AG04450 (cell line): ENCODE measurements around the gene ADAM22. TPM values are rescaled to one million over a fixed set of nuclear protein-coding genes. Genes with fewer than 3 reads are reported as not detected.
A peak's percentile ranks its signal among the peaks of the same experiment; 100 is the strongest.

Experiments
- CTCF ChIA-PET: fragments of 300-600, 350-600 bp; formaldehyde crosslinking; extraction: SDS; loops from one replicate; lab custom pipeline; 2022; ENCODE audit warnings: antibody characterized with exemption, inconsistent platforms; lab: Charles Lee
- POLR2A ChIA-PET: fragments of 350-600 bp; formaldehyde crosslinking; extraction: SDS; loops from one replicate; lab custom pipeline; 2021; ENCODE audit warnings: antibody characterized with exemption, inconsistent platforms; lab: Yijun Ruan, JAX
- DNase-seq: peaks from one replicate; pipeline ENCODE4 v3.0.0-alpha.2; 2011; ENCODE audit warnings: low read depth, low spot score
- H3K27ac ChIP-seq: one replicate; pipeline ENCODE4 v1.5.1; 2012; ENCODE audit warnings: low read depth, low read length, control low read depth
- H3K27me3 ChIP-seq: one replicate; pipeline ENCODE4 v1.6.0; 2012; ENCODE audit warnings: low read length; ENCODE audit not compliant: control insufficient read depth, insufficient read depth
- H3K4me3 ChIP-seq: 2 replicates; pipeline ENCODE4 v1.5.1; 2011; ENCODE audit warnings: mild to moderate bottlenecking, low read depth, low read length, control low read depth
- H3K9me3 ChIP-seq: 2 replicates; pipeline ENCODE4 v1.5.1; 2012; ENCODE audit warnings: low read length; ENCODE audit not compliant: control insufficient read depth, insufficient read depth
- CTCF ChIP-seq: IDR thresholded peaks from 2 replicates; pipeline ENCODE4 v1.5.1; 2011; ENCODE audit warnings: low read depth, low read length, control low read depth, inconsistent platforms
- polyA plus RNA-seq: library from polyadenylated mRNA; depleted of rRNA; stranded (reverse); fragments of >200 nt; gene quantifications from 2 replicates; pipeline ENCODE4 v1.2.3, GENCODE V29; 2011

Gene ADAM22
- polyA plus RNA-seq, 1 experiment, result 0.33 TPM

- CTCF ChIA-PET, result interaction anchor here (0.7 to 1.9 kb wide), 9 partner anchors 9 to 606 kb away, joined by 3 to 12 read pairs (median 3); no protein-coding TSS in a partner anchor
- POLR2A ChIA-PET, result no interaction called here
Measured at GRCh38 chr7:88111140-88111743, 177.2 kb downstream of the ADAM22 start.

GRCh38 chr7:88111954-88112471 lies 178.0 kb downstream of the ADAM22 start:
- ChIA-PET POLR2A (no interaction called here), CTCF (interaction anchor here (0.7 to 1.9 kb wide), 10 partner anchors 10 to 607 kb away, joined by 3 to 12 read pairs (median 3); no protein-coding TSS in a partner anchor)
- H3K9me3 ChIP-seq, result no peaks in the 10 kb centered on the region
- DNase-seq, result no peak
- no peaks in the 10 kb centered on the region for H3K27me3 ChIP-seq
- H3K27ac ChIP-seq, result no peak overlapping the region
- TF ChIP-seq CTCF, result no peak
- H3K4me3 ChIP-seq, result no peak overlapping the region

More at GRCh38 chr7:88111140-88111743, 177.2 kb downstream of the ADAM22 start:
- Histone ChIP-seq H3K9me3 (no peaks in the 10 kb centered on the region), H3K4me3 (no peak overlapping the region), H3K27me3 (no peaks in the 10 kb centered on the region), H3K27ac (no peak overlapping the region)
- no peak for DNase-seq
- peak; percentile 63 for TF ChIP-seq CTCF

- no peak for TF ChIP-seq CTCF
- Histone ChIP-seq H3K9me3 (no peaks in the 10 kb centered on the region), H3K27ac (no peak overlapping the region), H3K27me3 (no peaks in the 10 kb centered on the region), H3K4me3 (no peak overlapping the region)
- CTCF ChIA-PET, result no interaction called here
- POLR2A ChIA-PET, result no interaction called here
- DNase-seq, result no peak
Measured at GRCh38 chr7:88115258-88115796, 181.3 kb downstream of the ADAM22 start.

- POLR2A ChIA-PET, result no interaction called here
- no peak overlapping the region for H3K27ac ChIP-seq
- DNase-seq, result no peak
- TF ChIP-seq CTCF, result no peak
- no peak overlapping the region for H3K4me3 ChIP-seq
- no peaks in the 10 kb centered on the region for H3K9me3 ChIP-seq
- CTCF ChIA-PET, result interaction anchor here (0.6 kb wide), 1 partner anchor 462 kb away, joined by 3 read pairs; no protein-coding TSS in a partner anchor
- no peaks in the 10 kb centered on the region for H3K27me3 ChIP-seq
Measured at GRCh38 chr7:88115816-88116215, 181.8 kb downstream of the ADAM22 start.

- H3K27ac ChIP-seq, result no peak overlapping the region
- no peak overlapping the region for H3K4me3 ChIP-seq
- no peak for TF ChIP-seq CTCF
- ChIA-PET POLR2A (no interaction called here), CTCF (interaction anchor here (0.6 kb wide), 1 partner anchor 463 kb away, joined by 3 read pairs; no protein-coding TSS in a partner anchor)
- no peaks in the 10 kb centered on the region for H3K27me3 ChIP-seq
- no peaks in the 10 kb centered on the region for H3K9me3 ChIP-seq
- no peak for DNase-seq
Measured at GRCh38 chr7:88116235-88116795, 182.3 kb downstream of the ADAM22 start.
